Right hindlimb (tissue), 1 donor: ENCODE data around the gene SCRN1.

Experiments used
- DNase-seq: peaks from one replicate; pipeline ENCODE4 v3.0.0-alpha.2; 2018

The SCRN1 gene

GRCh38 chr7:29989257-29989995 lies at the start of gene SCRN1:
TSS of gene SCRN1 (minus strand) at chr7:29989801. CDS start at chr7:29969067, 20,734 bp downstream.
- peak; percentile 77 for DNase-seq

- DNase-seq, result no peak
Observed at GRCh38 chr7:30038196-30038980, 48.8 kb upstream of the SCRN1 start.

- DNase-seq, result no peak
Observed at GRCh38 chr7:30036220-30036619, 46.6 kb upstream of the SCRN1 start.

GRCh38 chr7:30034501-30034900 lies 44.9 kb upstream of the SCRN1 start:
- DNase-seq, result no peak

- DNase-seq, result no peak
Observed at GRCh38 chr7:30032310-30033125, 42.9 kb upstream of the SCRN1 start.

- no peak for DNase-seq
Observed at GRCh38 chr7:30029696-30030095, 40.1 kb upstream of the SCRN1 start.

GRCh38 chr7:30028749-30029635 lies 39.4 kb upstream of the SCRN1 start:
- peak; percentile 79 for DNase-seq

- peak; percentile 93 for DNase-seq
Observed at GRCh38 chr7:30028216-30028748, 38.7 kb upstream of the SCRN1 start, which contains the start of gene PLEKHA8. TSS of gene PLEKHA8 (plus strand) at chr7:30028412. CDS start at chr7:30028763, 351 bp downstream.

GRCh38 chr7:30027740-30028215 lies 38.2 kb upstream of the SCRN1 start:
- DNase-seq, result no peak

- no peak for DNase-seq
Observed at GRCh38 chr7:30027065-30027456, 37.5 kb upstream of the SCRN1 start.

- DNase-seq, result peak; percentile 99
Observed at GRCh38 chr7:30026229-30027064, 36.8 kb upstream of the SCRN1 start, which contains the start of gene FKBP14. TSS of gene FKBP14 (minus strand) at chr7:30026702. CDS start at chr7:30026508, 194 bp downstream.

GRCh38 chr7:30023524-30023923 lies 33.9 kb upstream of the SCRN1 start:
- no peak for DNase-seq

GRCh38 chr7:30022991-30023390 lies 33.4 kb upstream of the SCRN1 start:
- DNase-seq, result no peak

- DNase-seq, result no peak
Observed at GRCh38 chr7:30020535-30020934, 30.9 kb upstream of the SCRN1 start.

- DNase-seq, result no peak
Observed at GRCh38 chr7:30019960-30020359, 30.4 kb upstream of the SCRN1 start.

GRCh38 chr7:30019387-30019786 lies 29.8 kb upstream of the SCRN1 start:
- DNase-seq, result no peak

- DNase-seq, result no peak
Observed at GRCh38 chr7:30018451-30018850, 28.9 kb upstream of the SCRN1 start.

- DNase-seq, result no peak
Observed at GRCh38 chr7:30012757-30013156, 23.2 kb upstream of the SCRN1 start.

- no peak for DNase-seq
Observed at GRCh38 chr7:30010021-30010420, 20.4 kb upstream of the SCRN1 start.

GRCh38 chr7:30005464-30005863 lies 15.9 kb upstream of the SCRN1 start:
- DNase-seq, result no peak

GRCh38 chr7:30003098-30003497 lies 13.5 kb upstream of the SCRN1 start:
- no peak for DNase-seq
